GM12874 (cell line): Measurements from ENCODE around the gene ANGPTL5.

ENCODE experiments used
- TF ChIP-seq, protein P1 (sequence below): IDR thresholded peaks from 2 replicates; pipeline ENCODE4 v1.5.1; 2011; ENCODE audit warnings: low read depth, mild to moderate bottlenecking, control low read depth, low read length, moderate library complexity; ENCODE audit not compliant: insufficient read depth

Gene ANGPTL5

DNA sequence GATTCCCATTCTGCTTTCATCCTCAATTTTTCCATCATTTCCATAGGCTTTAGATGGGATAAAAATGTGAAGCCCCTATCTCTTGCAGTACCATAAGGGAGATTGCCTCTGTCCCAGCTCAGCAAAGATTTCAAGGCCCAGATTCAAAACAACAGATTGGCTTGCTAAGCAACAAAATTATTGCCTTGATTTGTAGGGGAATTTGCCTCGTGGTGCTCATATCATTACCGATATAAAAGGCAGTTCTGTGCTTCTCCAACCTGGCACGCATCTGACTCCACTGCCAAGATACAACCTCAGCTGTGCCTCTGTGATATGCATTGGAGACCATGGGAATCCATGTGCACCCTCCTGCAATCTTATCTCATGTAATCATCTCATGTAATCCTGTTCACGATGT lies 26.6 kb downstream of the ANGPTL5 start:
- TF ChIP-seq, protein P1, sequence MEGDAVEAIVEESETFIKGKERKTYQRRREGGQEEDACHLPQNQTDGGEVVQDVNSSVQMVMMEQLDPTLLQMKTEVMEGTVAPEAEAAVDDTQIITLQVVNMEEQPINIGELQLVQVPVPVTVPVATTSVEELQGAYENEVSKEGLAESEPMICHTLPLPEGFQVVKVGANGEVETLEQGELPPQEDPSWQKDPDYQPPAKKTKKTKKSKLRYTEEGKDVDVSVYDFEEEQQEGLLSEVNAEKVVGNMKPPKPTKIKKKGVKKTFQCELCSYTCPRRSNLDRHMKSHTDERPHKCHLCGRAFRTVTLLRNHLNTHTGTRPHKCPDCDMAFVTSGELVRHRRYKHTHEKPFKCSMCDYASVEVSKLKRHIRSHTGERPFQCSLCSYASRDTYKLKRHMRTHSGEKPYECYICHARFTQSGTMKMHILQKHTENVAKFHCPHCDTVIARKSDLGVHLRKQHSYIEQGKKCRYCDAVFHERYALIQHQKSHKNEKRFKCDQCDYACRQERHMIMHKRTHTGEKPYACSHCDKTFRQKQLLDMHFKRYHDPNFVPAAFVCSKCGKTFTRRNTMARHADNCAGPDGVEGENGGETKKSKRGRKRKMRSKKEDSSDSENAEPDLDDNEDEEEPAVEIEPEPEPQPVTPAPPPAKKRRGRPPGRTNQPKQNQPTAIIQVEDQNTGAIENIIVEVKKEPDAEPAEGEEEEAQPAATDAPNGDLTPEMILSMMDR: no peak

DNA sequence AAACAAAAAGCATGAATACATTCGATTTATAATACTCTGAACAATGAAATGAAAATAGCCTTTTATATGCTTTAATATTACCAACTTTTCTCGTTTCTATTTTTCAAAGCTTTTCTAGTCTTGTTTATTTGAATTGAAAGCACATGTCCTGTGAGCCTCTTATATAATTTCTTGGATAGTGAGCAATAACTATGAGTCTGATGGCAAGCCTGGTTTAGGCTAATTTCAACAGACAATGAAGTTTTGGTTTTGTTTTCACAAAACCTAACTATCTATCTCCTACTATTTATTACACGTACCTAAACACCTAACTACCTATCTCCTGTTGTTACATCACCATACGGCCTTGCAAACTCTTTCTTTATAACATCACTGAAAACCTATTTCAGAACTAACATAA lies 30.7 kb downstream of the ANGPTL5 start:
- TF ChIP-seq, protein P1: no peak

DNA sequence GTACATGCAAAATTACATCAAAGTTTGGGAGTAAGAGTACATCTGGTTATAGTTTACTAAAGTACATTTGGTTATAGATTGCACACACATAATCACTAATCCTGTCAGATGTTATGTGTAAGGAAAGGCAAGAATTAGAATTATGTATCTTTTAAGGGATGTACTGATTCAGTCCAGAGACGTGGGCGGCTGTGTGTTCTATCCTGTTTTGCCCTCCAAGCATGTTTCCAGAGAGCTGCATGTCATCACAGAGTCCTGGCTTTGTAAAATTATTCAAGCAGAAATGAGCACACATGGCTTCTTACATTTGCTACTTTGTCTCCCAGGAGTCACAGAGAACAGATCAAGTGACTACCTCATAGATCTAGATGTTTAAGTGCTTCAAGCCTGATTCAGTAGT lies 34.7 kb downstream of the ANGPTL5 start:
- TF ChIP-seq, protein P1: no peak

DNA sequence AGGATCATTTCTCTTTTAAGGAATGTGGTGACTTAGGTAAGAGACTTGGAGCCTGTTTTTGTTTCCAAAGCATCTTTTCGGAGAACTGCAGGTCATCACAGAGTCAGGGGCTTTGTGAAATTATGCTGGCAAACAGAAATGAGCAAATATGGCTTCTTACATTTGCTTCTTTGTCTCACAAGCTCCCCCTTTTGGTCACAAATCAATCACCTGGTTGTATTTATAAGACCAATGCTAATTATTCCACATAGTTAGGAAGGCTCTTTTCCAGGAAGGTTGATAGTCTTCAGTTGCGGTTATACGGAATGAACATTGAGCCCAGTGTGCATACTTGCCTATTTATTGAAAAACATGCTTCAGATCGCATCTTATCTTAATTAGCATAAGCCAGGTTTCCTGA lies 36.1 kb downstream of the ANGPTL5 start:
- TF ChIP-seq, protein P1: peak; percentile 49; the same call in 1 of the 2 replicates

DNA sequence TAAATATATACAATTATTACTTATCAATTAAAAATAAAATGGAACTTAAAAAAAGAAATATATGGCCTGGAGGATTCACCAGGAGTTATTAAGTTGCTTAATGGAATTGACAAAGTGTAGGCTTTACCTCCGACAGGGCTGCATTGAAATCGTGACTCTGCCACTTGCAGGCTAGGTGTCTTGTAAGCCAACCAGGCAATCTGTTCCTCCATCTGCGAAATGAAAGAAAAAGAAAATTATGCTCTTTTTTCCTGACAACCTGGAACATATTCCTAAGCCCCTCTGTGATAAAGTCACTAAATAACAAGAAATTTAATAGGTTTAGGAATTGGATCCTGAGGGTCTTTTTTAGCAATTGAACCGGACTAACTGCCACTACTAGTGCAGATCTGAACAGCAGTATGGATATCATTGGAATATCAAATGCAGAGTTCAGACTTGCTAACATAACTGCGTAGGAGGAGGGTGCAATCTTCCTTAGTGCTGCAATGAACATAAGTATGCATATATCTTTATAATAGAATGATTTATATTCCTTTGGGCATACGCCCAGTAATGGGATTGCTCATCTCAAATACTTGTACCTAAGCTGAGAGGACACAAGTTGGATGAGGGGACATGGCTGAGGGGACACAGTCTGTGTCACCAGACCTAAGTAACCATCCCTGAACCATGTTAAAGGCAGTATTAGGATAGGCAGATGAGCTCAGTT lies 44.0 kb downstream of the ANGPTL5 start:
- TF ChIP-seq, protein P1: no peak

DNA sequence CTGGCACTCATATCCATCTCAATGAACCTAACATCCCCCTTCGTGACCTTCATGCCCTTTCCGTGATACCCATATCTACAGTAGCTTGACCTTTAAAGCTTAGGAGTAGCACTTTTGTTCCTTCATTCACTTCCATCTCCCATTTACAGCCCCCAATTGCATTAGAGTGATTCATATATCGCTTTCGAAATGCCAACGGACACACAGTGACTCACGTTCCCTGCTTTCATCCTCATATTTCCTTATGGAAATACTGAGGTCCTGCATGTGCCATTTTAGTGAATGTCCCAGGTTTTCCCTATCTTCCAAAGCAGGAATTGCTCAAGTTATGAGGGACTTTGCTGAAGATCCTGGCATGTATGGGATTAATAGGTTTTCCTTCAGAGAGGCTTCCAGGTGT lies 45.8 kb downstream of the ANGPTL5 start:
- TF ChIP-seq, protein P1: no peak

DNA sequence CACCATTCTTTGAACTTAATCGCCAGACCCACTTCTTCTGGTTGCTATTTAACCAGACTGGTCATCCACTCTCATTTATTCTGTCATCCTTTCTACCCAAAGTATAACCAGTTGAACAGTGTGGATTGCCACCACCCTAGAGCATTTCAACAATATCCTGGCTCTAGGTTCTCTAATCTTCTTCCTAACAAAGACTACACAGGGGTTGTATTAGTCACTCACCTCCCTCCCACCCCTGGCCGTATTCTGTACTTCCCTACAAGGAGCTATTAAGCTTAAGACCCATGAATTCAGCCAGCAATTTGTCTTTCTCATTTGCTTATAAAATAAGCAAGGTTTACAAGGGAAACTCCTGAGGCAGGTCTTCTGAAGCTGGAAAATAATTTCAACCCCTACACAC lies 48.4 kb downstream of the ANGPTL5 start:
- TF ChIP-seq, protein P1: no peak
